CD4-positive, alpha-beta T cell (primary cell): ENCODE measurements around the gene BGN. TPM values are rescaled to one million over a fixed set of nuclear protein-coding genes. Genes with fewer than 3 reads are reported as not detected.

Source experiments
- ATAC-seq: fragments of 200-7000 bp; cut with Tn5 transposase; one replicate; pipeline ENCODE4 v1.10.0; 2022; ENCODE audit warnings: mild to moderate bottlenecking; ENCODE audit not compliant: poor library complexity
- CTCF ChIA-PET: fragments of 350-600 bp; sonication (Branson Sonifier 250); formaldehyde crosslinking; loops from one replicate; lab custom pipeline; 2021; ENCODE audit warnings: antibody characterized with exemption, inconsistent platforms; lab: Charles Lee
- POLR2A ChIA-PET: fragments of 350-600 bp; sonication (Branson Sonifier 250); formaldehyde crosslinking; loops from one replicate; lab custom pipeline; 2021; ENCODE audit warnings: antibody characterized with exemption, inconsistent platforms; lab: Charles Lee
- DNase-seq, 14 experiments: peaks; one replicate each; pipeline ENCODE4 v3.0.0-alpha.2; 2013 to 2020; ENCODE audit warnings: mixed read lengths in 2 of 14
- H3K27ac ChIP-seq, 2 donors: one replicate each; pipeline versions ENCODE4 v1.5.1 to v1.7.0; 2013; ENCODE audit warnings: low read length in 2 of 2, low read depth in 1 of 2, mild to moderate bottlenecking in 1 of 2
- H3K27me3 ChIP-seq, 2 experiments: 1 replicate in 1 of 2; 2 replicates in 1 of 2; pipeline versions ENCODE4 v1.6.1 to v1.7.0; 2013; ENCODE audit warnings: low read length in 2 of 2, control low read depth in 1 of 2, mild to moderate bottlenecking in 1 of 2, moderate library complexity in 1 of 2; ENCODE audit not compliant: insufficient read depth in 2 of 2, control insufficient read depth in 1 of 2
- H3K36me3 ChIP-seq: one replicate; pipeline ENCODE4 v1.6.1; 2013; ENCODE audit warnings: low read length, control low read depth; ENCODE audit not compliant: insufficient read depth
- H3K4me1 ChIP-seq: one replicate; pipeline ENCODE4 v1.6.1; 2013; ENCODE audit warnings: low read length, control low read depth; ENCODE audit not compliant: insufficient read depth
- H3K4me3 ChIP-seq: one replicate; pipeline ENCODE4 v1.5.1; 2013; ENCODE audit warnings: mild to moderate bottlenecking, low read length, moderate library complexity
- H3K9me3 ChIP-seq, 2 experiments: 1 replicate in 1 of 2; 2 replicates in 1 of 2; pipeline versions ENCODE4 v1.6.1 to v1.7.0; 2013; ENCODE audit warnings: low read length in 2 of 2, mild to moderate bottlenecking in 2 of 2, control low read depth in 1 of 2, moderate library complexity in 1 of 2; ENCODE audit not compliant: control insufficient read depth in 1 of 2, insufficient read depth in 1 of 2
- H3K27ac Mint-ChIP-seq: one replicate; pipeline ENCODE4 v1.8.0; 2020; ENCODE audit warnings: mixed read lengths
- H3K27me3 Mint-ChIP-seq: one replicate; pipeline ENCODE4 v1.8.0; 2021; ENCODE audit warnings: mixed read lengths
- H3K36me3 Mint-ChIP-seq: one replicate; pipeline ENCODE4 v1.8.0; 2021; ENCODE audit warnings: low read depth, mixed read lengths
- H3K4me1 Mint-ChIP-seq: one replicate; pipeline ENCODE4 v1.8.0; 2021; ENCODE audit warnings: low read depth, mixed read lengths
- H3K4me3 Mint-ChIP-seq: one replicate; pipeline ENCODE4 v1.8.0; 2020; ENCODE audit warnings: mild to moderate bottlenecking, mixed read lengths
- H3K9me3 Mint-ChIP-seq: one replicate; pipeline ENCODE4 v1.8.0; 2020; ENCODE audit warnings: mixed read lengths
- intact Hi-C, 2 experiments: fragments of 100-400 bp; cut with DNase I in 1 of 2; cut with micrococcal nuclease in 1 of 2; formaldehyde crosslinking; loops; one replicate each; pipeline versions ENCODE4 v1.15.1 to v1.9.0; 2023 to 2025; cut with DNase I, micrococcal nuclease
- total RNA-seq, 174 experiments: library from RNA in 2 of 174; stranded (reverse) in 2 of 174; gene quantifications; one replicate each; pipeline ENCODE4 v1.2.3 and lab custom pipeline; 2021 to 2026
- TF ChIP-seq, protein P1 (sequence below): fragments of 200-600 bp; IDR thresholded peaks from one replicate; pipeline ENCODE4 v1.8.0; 2022; ENCODE audit warnings: antibody characterized with exemption, mild to moderate bottlenecking

Gene BGN
- total RNA-seq, 2 experiments from 2014 or later, result not detected

DNA sequence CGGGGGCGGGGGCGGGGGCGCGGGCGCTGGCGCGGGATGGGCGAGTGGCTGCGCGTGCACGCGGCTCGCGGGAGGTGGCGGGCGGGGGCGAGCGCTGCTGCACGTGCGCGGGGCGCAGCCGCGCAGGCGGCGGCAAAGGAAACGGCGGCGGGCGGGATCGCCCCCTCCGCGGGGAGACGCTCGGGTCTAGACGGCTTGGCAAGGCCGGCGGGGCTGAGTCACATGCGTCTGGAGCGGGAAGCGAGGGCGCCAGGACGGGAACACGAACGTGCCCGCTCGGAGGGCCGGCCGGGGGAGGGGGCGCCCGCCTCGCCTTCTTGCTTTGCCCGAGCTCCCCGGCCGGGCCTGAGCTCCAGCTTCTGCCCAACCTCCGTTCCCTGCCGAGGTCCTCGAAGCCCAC, 20.1 kb upstream of the BGN start:
- ChIA-PET POLR2A (no interaction called here), CTCF (no interaction called here)
- no peaks in the 10 kb centered on the region for H3K36me3 ChIP-seq
- Mint-ChIP-seq H3K36me3 (no peaks in the 10 kb centered on the region), H3K27me3 (no peaks in the 10 kb centered on the region), H3K4me1 (peaks cover 6% of the 10 kb centered on the region), H3K27ac (no peak overlapping the region), H3K9me3 (no peaks in the 10 kb centered on the region), H3K4me3 (no peak overlapping the region)
- H3K4me1 ChIP-seq, result peaks cover 27% of the 10 kb centered on the region
- DNase-seq, result peak; percentile 16 to 79 (median 49)
- no peak for ATAC-seq
- H3K4me3 ChIP-seq, result peak overlapping the region; percentile 43
- H3K27ac ChIP-seq, result peak overlapping the region in 1 of 2 donors; percentile 41
- TF ChIP-seq, protein P1, sequence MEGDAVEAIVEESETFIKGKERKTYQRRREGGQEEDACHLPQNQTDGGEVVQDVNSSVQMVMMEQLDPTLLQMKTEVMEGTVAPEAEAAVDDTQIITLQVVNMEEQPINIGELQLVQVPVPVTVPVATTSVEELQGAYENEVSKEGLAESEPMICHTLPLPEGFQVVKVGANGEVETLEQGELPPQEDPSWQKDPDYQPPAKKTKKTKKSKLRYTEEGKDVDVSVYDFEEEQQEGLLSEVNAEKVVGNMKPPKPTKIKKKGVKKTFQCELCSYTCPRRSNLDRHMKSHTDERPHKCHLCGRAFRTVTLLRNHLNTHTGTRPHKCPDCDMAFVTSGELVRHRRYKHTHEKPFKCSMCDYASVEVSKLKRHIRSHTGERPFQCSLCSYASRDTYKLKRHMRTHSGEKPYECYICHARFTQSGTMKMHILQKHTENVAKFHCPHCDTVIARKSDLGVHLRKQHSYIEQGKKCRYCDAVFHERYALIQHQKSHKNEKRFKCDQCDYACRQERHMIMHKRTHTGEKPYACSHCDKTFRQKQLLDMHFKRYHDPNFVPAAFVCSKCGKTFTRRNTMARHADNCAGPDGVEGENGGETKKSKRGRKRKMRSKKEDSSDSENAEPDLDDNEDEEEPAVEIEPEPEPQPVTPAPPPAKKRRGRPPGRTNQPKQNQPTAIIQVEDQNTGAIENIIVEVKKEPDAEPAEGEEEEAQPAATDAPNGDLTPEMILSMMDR, result no peak
- H3K9me3 ChIP-seq, result no peaks in the 10 kb centered on the region
- H3K27me3 ChIP-seq, result no peaks in the 10 kb centered on the region
- intact Hi-C loops, result loop anchor here in 1 of 2 experiments (5.0 kb wide), 4 partner anchors 123 to 532 kb away; partner anchors contain the start of genes CCNQ and ZNF275

DNA sequence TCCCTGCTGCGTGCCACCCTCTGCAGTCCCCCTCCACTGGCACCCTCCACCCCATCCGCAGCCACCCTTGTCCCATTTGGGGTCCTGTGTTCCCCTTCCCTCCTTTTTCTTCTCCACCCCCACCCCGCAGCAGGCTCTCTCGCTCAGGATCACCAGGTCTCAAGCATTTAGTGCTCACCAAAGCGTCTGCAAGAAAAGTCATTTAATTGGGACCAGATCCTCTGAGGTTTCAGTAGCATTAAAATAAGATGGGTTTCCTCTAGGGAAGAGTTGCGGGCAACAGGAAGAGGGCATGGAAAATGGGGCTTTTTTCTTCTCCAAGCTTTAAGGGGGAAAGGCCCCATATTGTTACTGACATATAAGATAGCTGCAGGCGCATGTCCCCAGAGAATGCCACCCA, 19.5 kb upstream of the BGN start:
- DNase-seq (no peak), ATAC-seq (no peak)
- H3K4me3 Mint-ChIP-seq, result peak overlapping the region; percentile 20
- Histone ChIP-seq H3K27ac (peak overlapping the region in 1 of 2 donors; percentile 41), H3K4me1 (peaks cover 23% of the 10 kb centered on the region), H3K4me3 (peak overlapping the region; percentile 43), H3K27me3 (no peaks in the 10 kb centered on the region), H3K36me3 (no peaks in the 10 kb centered on the region), H3K9me3 (no peaks in the 10 kb centered on the region)
- H3K9me3 Mint-ChIP-seq, result no peaks in the 10 kb centered on the region
- peaks cover 6% of the 10 kb centered on the region for H3K4me1 Mint-ChIP-seq
- TF ChIP-seq, protein P1, result no peak
- POLR2A ChIA-PET, result no interaction called here
- H3K27me3 Mint-ChIP-seq, result no peaks in the 10 kb centered on the region
- CTCF ChIA-PET, result no interaction called here
- H3K36me3 Mint-ChIP-seq, result no peaks in the 10 kb centered on the region
- H3K27ac Mint-ChIP-seq, result peak overlapping the region; percentile 17
- intact Hi-C loops, result no loop called here

DNA sequence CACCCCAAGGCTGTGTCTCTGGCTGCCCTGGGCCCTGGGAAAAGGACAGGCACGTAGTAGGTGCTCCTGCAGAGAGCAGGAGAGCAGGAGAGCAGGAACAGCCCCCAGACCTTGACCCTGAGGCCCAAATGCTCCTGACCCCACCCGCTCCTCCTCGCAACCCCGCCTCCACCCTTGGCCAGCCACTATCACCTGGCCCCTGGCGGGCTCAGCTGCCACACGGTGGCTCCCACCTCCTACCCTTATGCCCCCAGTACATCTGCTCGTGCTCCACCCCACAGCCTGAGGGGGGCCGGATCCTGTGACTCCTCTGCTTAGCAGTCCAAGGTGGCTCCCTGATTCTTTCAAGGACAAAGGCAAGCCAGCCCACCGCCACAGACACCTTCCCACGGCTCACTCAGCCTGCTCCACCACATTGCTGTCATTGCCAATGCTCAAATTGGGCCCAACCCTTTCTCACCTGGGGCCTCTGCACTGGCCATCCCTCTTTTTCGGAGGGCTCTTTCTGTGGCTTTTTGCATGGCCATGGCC, 19.0 kb upstream of the BGN start:
- H3K36me3 Mint-ChIP-seq, result no peaks in the 10 kb centered on the region
- H3K9me3 ChIP-seq, result no peaks in the 10 kb centered on the region
- no peaks in the 10 kb centered on the region for H3K27me3 Mint-ChIP-seq
- TF ChIP-seq, protein P1, result no peak
- CTCF ChIA-PET, result no interaction called here
- no peak overlapping the region for H3K27ac ChIP-seq
- ATAC-seq (no peak), DNase-seq (no peak)
- peaks cover 23% of the 10 kb centered on the region for H3K4me1 ChIP-seq
- H3K4me3 Mint-ChIP-seq, result peak overlapping the region; percentile 51
- no peak overlapping the region for H3K27ac Mint-ChIP-seq
- no peaks in the 10 kb centered on the region for H3K27me3 ChIP-seq
- POLR2A ChIA-PET, result no interaction called here
- no peak overlapping the region for H3K4me3 ChIP-seq
- no peaks in the 10 kb centered on the region for H3K9me3 Mint-ChIP-seq
- intact Hi-C loops, result no loop called here
- peaks cover 6% of the 10 kb centered on the region for H3K4me1 Mint-ChIP-seq
- H3K36me3 ChIP-seq, result no peaks in the 10 kb centered on the region
